Measurements from ENCODE around the gene TASOR2.

TASOR2 gene

DNA sequence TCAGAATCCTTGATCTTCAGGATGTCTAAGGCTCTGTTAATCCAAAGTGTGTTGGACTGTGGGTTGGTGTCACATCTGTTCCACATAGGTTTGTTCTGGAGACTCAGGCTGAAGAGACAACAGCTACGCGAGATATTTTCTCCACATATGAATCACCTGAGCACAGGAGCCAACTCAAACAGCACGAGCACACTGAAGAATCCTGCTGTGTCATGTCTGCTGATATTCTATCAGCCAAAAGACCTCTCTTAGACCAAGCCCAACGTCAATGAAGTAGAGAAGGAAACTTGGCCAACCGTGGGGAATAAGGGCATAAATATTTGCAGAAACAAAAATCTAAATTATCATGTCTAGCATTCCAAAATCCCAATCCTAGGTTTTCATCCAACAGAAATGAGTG, 2.7 kb upstream of the TASOR2 start:
- Histone ChIP-seq H3K27me3 (ENCODE audit: insufficient read depth, low read length) (peaks cover 7% of the 10 kb centered on the region), H3K9me3 (ENCODE audit: low read length) (no peaks in the 10 kb centered on the region), H3K4me1 (ENCODE audit: insufficient read depth, low read length) (peaks cover 8% of the 10 kb centered on the region), H3K4me3 (ENCODE audit: low read length) (no peak overlapping the region), H2AFZ (ENCODE audit: low read depth, low read length) (no peak overlapping the region), H3K36me3 (ENCODE audit: insufficient read depth, low read length) (no peaks in the 10 kb centered on the region)

DNA sequence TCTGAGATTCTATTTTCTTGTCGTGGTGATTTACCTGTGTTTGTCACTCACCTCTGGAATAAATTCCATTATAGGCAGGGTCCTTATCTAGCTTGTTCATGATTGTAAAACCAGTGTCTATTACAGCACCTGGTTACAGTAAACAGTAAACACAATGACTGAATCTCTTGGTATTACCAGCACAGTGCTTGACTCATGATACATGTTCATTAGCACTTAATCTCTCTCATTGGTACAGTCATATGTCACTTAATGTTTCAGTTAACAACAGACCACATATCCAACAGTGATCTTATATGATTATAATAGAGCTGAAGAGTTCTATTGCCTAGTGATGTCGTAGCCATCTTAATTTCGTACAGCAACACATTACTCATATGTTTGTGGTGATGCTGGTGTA, 1.6 kb upstream of the TASOR2 start:
- H3K4me1 ChIP-seq (ENCODE audit: insufficient read depth, low read length), result peaks cover 8% of the 10 kb centered on the region
- H3K9me3 ChIP-seq (ENCODE audit: low read length), result no peaks in the 10 kb centered on the region
- no peak overlapping the region for H2AFZ ChIP-seq (ENCODE audit: low read depth, low read length)
- no peaks in the 10 kb centered on the region for H3K36me3 ChIP-seq (ENCODE audit: insufficient read depth, low read length)
- no peak overlapping the region for H3K4me3 ChIP-seq (ENCODE audit: low read length)
- H3K27me3 ChIP-seq (ENCODE audit: insufficient read depth, low read length), result peaks cover 5% of the 10 kb centered on the region

DNA sequence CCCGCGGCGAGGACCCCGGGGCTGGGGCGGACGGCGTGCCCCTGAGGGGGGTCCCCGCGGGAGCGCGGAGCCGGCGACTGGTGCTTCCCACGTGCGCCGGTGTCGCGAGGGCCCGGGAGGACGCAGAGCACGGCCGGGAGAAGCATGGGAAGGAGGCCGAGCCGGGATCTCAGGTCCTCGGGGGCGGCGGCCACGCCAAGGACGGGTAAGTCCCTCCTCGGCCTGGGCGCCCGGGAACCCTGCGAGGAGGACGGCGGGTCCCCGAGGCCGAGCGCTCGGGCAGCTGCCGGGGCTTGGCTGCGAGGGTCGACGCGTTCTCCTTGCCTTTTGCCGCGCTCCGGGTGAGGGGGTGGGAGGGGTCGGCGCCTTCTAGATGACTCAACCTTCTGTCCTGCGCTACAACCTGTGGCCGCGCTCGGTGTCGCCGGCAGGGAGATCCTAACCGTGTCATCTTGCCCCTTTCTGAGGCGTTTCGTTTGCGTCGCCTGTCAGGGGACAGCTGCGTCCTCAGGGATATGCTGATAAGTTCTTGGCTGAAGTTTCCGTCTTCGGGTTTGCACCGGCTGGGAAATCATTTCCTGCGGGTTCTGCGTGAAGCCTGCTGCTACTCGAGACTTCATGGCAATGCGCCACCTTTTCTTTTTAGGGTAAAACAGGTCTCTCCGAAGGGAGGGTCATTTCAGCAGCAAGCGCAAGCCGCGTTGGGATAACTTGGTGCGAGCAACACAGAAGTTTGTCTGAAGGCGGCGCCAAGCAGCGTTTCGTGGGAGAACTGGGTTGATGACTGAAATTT, 529 bp downstream of the TASOR2 start:
- Histone ChIP-seq H3K4me1 (ENCODE audit: insufficient read depth, low read length) (peaks cover 8% of the 10 kb centered on the region), H3K27me3 (ENCODE audit: insufficient read depth, low read length) (no peaks in the 10 kb centered on the region)

DNA sequence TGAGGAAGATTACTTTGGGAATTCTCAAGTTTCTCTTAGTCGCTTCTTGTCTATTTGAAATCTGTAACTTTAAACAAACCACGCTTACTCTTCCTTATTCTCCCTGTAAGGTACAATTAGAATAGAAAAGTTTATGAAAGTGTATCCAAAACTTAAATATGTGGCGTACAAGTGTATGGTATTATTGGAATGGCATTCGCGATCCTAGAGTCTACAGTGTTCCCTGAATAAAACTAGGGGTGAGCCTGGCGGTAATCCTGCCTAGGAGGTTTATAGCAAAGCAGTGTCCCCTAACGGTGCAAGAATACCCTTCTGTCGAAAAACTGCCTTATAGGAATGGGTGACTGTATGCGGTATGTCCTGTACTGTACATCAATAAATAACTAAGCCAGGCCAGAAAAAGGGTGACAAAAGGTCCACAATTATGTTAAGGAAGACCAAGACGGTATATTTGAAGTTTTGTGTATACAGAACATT, 1.2 kb downstream of the TASOR2 start:
- H3K36me3 ChIP-seq (ENCODE audit: insufficient read depth, low read length), result no peaks in the 10 kb centered on the region
- H3K4me1 ChIP-seq (ENCODE audit: insufficient read depth, low read length), result peaks cover 8% of the 10 kb centered on the region
- H2AFZ ChIP-seq (ENCODE audit: low read depth, low read length), result no peak overlapping the region
- H3K9me3 ChIP-seq (ENCODE audit: low read length), result no peaks in the 10 kb centered on the region
- peak overlapping the region; percentile 92 for H3K4me3 ChIP-seq (ENCODE audit: low read length)
- no peaks in the 10 kb centered on the region for H3K27me3 ChIP-seq (ENCODE audit: insufficient read depth, low read length)

More for the DNA sequence above, 529 bp downstream of the TASOR2 start:
- Histone ChIP-seq H3K9me3 (ENCODE audit: low read length) (no peaks in the 10 kb centered on the region), H3K4me3 (ENCODE audit: low read length) (peak overlapping the region; percentile 92), H3K36me3 (ENCODE audit: insufficient read depth, low read length) (no peaks in the 10 kb centered on the region), H2AFZ (ENCODE audit: low read depth, low read length) (peak overlapping the region; percentile 56)

DNA sequence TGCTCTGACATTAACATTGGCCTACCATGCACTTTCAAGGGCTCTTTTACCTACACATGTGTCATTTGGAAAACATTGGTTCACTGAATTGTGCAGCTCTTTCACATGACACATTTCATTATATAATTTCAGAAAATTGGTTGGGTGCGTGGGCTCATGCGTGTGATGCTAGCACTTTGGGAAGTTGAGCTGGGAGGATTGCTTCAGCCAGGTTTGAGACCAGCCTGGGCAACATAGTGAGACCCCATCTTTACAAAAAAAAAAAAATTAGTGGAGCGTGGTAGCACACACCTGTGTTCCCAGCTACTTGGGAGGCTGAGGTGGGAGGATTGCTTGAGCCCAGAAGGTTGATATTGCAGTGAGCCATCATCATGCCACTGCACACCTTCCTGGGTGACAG, 3.9 kb downstream of the TASOR2 start:
- H3K4me3 ChIP-seq (ENCODE audit: low read length), result no peak overlapping the region
- H3K36me3 ChIP-seq (ENCODE audit: insufficient read depth, low read length), result no peaks in the 10 kb centered on the region
- H3K9me3 ChIP-seq (ENCODE audit: low read length), result no peaks in the 10 kb centered on the region
- peaks cover 25% of the 10 kb centered on the region for H3K4me1 ChIP-seq (ENCODE audit: insufficient read depth, low read length)
- H3K27me3 ChIP-seq (ENCODE audit: insufficient read depth, low read length), result no peaks in the 10 kb centered on the region
- H2AFZ ChIP-seq (ENCODE audit: low read depth, low read length), result no peak overlapping the region

DNA sequence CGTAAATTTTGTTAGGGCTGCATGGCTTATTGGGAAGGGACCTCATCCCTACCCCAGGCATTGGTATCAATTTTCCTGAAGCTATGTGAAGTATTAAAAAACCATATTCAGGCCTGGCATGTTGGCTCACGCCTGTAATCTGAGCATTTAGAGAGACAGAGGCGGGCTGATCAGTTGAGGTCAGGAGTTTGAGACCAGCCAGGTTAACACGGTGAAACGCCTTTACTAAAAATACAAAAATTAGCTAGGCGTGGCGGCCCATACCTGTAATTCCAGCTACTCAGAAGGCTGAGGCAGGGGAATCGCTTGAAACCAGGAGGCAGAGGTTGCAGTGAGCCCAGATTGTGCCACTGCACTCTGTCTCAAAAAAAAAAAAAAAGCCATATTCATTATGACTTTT, 7.1 kb downstream of the TASOR2 start:
- no peaks in the 10 kb centered on the region for H3K27me3 ChIP-seq (ENCODE audit: insufficient read depth, low read length)
- H2AFZ ChIP-seq (ENCODE audit: low read depth, low read length), result no peak overlapping the region
- H3K36me3 ChIP-seq (ENCODE audit: insufficient read depth, low read length), result no peaks in the 10 kb centered on the region
- peaks cover 17% of the 10 kb centered on the region for H3K4me1 ChIP-seq (ENCODE audit: insufficient read depth, low read length)
- no peaks in the 10 kb centered on the region for H3K9me3 ChIP-seq (ENCODE audit: low read length)
- H3K4me3 ChIP-seq (ENCODE audit: low read length), result peak overlapping the region; percentile 81

DNA sequence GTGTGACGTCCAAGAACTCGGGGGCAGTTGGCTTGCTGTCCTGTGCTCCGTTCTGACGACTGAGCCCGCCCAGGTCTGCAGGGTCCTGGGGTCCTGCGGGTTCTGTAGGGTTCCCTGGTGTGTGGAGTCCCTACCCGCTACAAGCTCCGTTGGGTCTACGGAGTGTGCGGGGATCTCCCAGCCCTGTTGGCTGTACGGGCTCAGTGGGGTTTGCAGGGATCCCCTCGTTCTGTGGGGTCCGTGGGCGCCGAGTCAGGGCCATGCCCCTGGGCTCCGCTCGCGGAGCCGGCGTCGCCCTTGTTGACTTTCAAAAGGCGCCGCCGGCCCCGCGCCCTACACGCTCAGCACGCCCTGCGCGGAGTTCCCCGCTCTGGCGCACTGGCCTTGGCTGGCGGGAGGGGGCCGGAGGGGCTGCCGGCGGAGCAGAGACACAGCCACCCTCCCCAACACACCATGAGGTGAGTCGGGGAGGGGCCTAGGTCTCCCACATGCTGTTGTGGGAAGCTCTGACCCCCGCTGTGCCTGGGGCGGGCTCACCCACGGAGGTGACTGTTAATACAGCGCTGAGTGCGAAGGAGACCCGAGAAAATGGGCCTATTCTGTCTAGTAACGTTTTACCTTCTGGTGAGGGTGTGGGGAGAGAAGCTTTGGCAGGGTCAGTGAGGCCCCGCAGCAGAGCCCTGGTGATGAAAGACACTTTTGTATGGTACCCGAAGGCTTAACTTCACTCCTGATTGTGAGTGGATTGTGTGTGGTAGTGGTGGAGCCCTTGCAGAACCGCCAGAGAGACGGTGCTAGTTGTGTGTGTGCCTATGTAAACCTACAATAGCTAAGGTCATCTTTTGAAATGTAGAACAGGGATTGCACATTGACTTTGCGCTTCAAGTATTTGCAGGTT, 8.1 kb downstream of the TASOR2 start:
- Histone ChIP-seq H3K4me1 (ENCODE audit: insufficient read depth, low read length) (peaks cover 17% of the 10 kb centered on the region), H3K9me3 (ENCODE audit: low read length) (no peaks in the 10 kb centered on the region), H2AFZ (ENCODE audit: low read depth, low read length) (peak overlapping the region; percentile 74), H3K4me3 (ENCODE audit: low read length) (peak overlapping the region; percentile 81), H3K36me3 (ENCODE audit: insufficient read depth, low read length) (no peaks in the 10 kb centered on the region), H3K27me3 (ENCODE audit: insufficient read depth, low read length) (no peaks in the 10 kb centered on the region)

DNA sequence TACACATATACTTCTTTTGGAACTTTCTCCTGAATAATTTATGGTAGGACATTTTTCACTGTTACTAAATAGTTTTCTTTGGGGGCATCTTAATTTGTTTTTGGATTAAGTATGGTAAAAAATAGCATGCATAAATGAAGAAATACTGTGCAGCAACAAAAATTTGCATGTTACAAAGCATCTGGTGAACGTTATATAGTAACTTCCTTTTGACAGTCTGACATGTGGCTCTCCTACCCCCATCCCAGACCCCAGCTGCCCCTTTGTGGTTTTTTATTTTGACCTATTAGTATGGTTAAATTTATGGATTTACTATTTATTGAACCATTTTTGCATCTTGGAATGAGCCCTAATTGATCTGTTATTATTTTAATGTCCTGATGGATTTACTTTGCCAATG, 9.9 kb downstream of the TASOR2 start:
- Histone ChIP-seq H3K36me3 (ENCODE audit: insufficient read depth, low read length) (no peaks in the 10 kb centered on the region), H2AFZ (ENCODE audit: low read depth, low read length) (no peak overlapping the region), H3K27me3 (ENCODE audit: insufficient read depth, low read length) (no peaks in the 10 kb centered on the region), H3K4me1 (ENCODE audit: insufficient read depth, low read length) (peaks cover 17% of the 10 kb centered on the region), H3K9me3 (ENCODE audit: low read length) (no peaks in the 10 kb centered on the region), H3K4me3 (ENCODE audit: low read length) (no peak overlapping the region)

DNA sequence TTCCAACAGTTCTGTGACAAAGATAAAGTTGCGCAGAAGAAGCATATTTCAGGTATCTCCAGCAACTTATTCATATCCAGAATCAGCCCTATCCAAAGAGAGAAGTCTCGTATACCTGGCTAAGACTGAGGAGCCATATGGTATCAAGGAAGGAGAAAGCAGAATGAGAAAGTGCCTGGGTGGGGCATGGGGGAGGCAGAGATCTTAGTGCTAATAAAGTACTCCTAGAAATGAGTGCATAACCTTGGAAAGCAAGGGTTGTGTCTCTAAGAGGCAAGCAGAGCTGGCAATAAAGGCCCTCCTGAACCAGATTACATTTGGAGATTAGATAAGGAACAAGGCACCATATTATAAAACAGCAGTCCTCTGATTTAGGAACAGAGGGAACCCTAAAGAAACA, 12.7 kb downstream of the TASOR2 start:
- Histone ChIP-seq H3K36me3 (ENCODE audit: insufficient read depth, low read length) (no peaks in the 10 kb centered on the region), H3K4me3 (ENCODE audit: low read length) (no peak overlapping the region), H3K9me3 (ENCODE audit: low read length) (no peaks in the 10 kb centered on the region)

DNA sequence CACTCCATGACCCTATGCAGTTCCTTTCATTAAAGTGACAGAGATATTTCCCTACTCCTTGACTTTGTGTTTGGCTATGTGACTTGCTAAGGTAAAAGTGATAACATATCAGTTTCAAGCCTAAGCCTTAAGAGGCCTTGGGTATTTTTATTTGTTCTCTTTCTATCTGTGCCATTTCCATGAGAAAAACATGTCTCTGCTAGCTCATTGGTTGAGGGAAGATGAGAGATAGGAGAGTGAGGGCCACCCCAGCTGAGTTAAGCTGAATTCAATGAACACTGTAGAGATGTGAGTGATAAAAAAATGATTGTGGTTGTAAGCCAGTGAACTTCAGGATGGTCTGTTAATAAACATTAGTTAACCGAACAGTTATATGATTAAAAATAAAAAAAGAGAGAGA, 13.4 kb downstream of the TASOR2 start:
- Histone ChIP-seq H3K36me3 (ENCODE audit: insufficient read depth, low read length) (no peaks in the 10 kb centered on the region), H3K27me3 (ENCODE audit: insufficient read depth, low read length) (no peaks in the 10 kb centered on the region), H3K9me3 (ENCODE audit: low read length) (no peaks in the 10 kb centered on the region), H3K4me1 (ENCODE audit: insufficient read depth, low read length) (peaks cover 7% of the 10 kb centered on the region), H3K4me3 (ENCODE audit: low read length) (no peak overlapping the region), H2AFZ (ENCODE audit: low read depth, low read length) (no peak overlapping the region)

More for the DNA sequence above, 12.7 kb downstream of the TASOR2 start:
- H3K27me3 ChIP-seq (ENCODE audit: insufficient read depth, low read length), result no peaks in the 10 kb centered on the region
- no peak overlapping the region for H2AFZ ChIP-seq (ENCODE audit: low read depth, low read length)
- H3K4me1 ChIP-seq (ENCODE audit: insufficient read depth, low read length), result peaks cover 13% of the 10 kb centered on the region

DNA sequence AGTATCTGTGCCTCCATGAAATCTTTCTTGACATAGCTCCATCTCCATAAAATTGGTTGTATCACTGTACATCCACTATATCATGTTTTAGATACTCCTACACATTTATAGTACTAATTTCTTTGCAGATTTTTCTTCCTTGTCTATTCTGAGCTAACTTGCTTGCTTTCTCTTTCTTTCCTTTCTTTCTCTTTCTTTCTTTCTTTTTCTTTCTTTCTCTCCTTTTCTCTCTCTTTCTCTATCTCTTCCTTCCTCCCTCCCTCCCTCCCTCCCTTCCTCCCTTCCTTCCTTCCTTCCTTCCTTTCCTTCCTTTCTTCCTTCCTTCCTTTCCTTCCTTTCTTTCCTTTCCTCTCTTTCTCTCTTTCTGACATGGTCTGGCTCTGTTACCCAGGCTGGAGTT, 23.7 kb downstream of the TASOR2 start:
- Histone ChIP-seq H3K4me3 (ENCODE audit: low read length) (no peak overlapping the region), H3K9me3 (ENCODE audit: low read length) (no peaks in the 10 kb centered on the region), H2AFZ (ENCODE audit: low read depth, low read length) (no peak overlapping the region), H3K27me3 (ENCODE audit: insufficient read depth, low read length) (no peaks in the 10 kb centered on the region), H3K36me3 (ENCODE audit: insufficient read depth, low read length) (no peaks in the 10 kb centered on the region), H3K4me1 (ENCODE audit: insufficient read depth, low read length) (no peaks in the 10 kb centered on the region)

DNA sequence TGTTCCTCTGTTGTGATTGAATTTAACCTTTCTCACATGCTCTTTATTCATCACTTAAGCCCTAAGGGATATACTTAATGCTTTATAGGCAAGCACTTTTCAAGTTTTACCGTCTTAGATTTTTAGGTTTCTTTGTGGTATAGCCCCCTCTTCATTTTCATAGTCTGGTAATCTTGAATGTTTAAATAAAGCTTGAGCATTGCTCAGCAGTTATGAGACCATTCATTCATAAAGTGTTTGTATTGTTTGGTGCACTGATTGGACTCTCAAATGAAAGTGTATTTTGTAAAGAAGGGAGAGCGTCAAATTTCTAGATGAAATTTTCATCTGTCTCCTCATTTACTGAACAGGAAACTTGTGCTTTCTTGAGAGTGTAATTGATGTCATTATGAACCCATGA, 25.2 kb downstream of the TASOR2 start:
- Histone ChIP-seq H3K9me3 (ENCODE audit: low read length) (no peaks in the 10 kb centered on the region), H3K4me1 (ENCODE audit: insufficient read depth, low read length) (no peaks in the 10 kb centered on the region), H2AFZ (ENCODE audit: low read depth, low read length) (no peak overlapping the region), H3K27me3 (ENCODE audit: insufficient read depth, low read length) (no peaks in the 10 kb centered on the region), H3K4me3 (ENCODE audit: low read length) (no peak overlapping the region), H3K36me3 (ENCODE audit: insufficient read depth, low read length) (no peaks in the 10 kb centered on the region)

DNA sequence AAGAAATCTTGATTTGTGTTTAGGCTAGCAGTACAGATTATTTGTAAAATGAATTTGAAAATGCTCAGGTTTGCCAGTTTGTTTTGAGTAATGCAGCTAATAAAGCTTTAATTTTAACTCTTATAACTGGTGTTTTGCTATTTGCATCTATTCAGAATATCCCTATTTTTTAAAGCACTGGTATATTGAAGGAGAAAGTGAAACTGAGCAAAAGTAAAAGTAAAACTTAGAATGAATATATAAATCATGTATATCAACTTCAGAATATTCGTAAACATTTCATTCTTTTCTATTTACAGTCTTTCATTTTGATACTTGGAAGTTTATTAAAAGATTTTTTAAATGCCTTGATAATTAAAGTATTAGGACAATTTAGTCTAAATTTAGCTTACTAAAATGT, 26.2 kb downstream of the TASOR2 start:
- Histone ChIP-seq H2AFZ (ENCODE audit: low read depth, low read length) (no peak overlapping the region), H3K36me3 (ENCODE audit: insufficient read depth, low read length) (no peaks in the 10 kb centered on the region), H3K4me1 (ENCODE audit: insufficient read depth, low read length) (no peaks in the 10 kb centered on the region), H3K27me3 (ENCODE audit: insufficient read depth, low read length) (no peaks in the 10 kb centered on the region), H3K9me3 (ENCODE audit: low read length) (no peaks in the 10 kb centered on the region), H3K4me3 (ENCODE audit: low read length) (no peak overlapping the region)

All from neuron (in vitro differentiated cells).